Measurements from ENCODE around the gene DHDH.
"Not testable (repeated sequence)": the region's sequence is repeated elsewhere in the genome, so short reads cannot be mapped to it uniquely, and the experiment has no call there.

The DHDH gene

DNA sequence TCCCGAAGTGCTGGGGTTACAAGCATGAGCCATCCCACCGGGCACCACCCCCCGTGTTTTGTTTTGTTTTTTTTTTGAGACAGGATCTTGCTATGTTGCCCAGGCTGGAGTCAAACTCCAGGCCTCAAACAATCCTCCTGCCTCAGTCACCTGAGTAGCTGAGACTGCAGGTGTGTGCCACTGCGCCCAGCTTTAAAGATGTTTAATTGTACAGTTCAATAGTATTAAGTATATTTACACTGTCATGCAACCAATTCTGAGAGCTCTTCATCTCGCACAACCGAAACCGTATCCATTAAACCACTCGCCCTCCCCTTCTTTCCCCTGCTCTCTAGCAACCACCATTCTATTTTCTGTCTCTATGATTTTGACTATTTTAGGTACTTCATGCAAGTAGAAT lies 17.7 kb upstream of the DHDH start:
- no peak for DNase-seq (ENCODE audit: low spot score)

DNA sequence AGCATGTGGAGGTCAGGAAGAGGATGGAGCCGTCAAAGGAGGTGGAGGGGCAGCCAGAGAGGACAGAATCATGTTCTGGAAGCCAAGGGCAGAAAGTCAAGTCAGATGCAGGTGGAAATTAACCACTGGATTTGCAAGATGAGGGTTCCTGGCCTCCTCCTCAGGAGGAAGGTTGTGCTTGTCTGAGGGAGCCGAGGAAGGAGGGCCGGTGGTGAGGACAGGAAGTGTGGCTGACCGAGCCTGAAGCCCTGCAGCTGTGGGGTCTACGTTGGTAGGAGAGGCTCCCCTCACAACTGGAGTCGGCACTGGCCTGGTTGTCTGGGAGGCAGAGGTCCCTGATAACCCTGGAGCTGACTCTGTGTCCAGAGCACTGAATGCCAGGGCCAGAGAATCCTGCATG lies 15.4 kb upstream of the DHDH start:
- DNase-seq (ENCODE audit: low spot score) = no peak

DNA sequence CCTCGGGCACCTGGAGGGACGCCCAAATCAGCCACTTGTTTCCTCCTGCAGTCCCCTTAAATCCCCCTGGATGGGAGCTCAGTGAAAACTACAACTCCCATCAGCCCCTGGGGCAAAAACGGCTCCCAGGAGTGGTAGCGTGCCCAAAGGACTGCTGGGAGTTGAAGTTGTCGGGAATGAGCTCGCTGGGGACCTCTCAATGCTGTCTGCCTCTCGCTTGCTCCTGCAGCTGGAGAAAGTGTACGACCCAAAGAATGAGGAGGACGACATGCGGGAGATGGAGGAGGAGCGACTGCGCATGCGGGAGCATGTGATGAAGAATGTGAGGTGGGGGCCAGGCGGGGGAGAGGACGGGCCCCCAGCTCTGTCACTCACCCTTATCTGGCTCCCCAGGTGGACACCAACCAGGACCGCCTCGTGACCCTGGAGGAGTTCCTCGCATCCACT lies 14.7 kb upstream of the DHDH start:
- no peak for DNase-seq (ENCODE audit: low spot score)

DNA sequence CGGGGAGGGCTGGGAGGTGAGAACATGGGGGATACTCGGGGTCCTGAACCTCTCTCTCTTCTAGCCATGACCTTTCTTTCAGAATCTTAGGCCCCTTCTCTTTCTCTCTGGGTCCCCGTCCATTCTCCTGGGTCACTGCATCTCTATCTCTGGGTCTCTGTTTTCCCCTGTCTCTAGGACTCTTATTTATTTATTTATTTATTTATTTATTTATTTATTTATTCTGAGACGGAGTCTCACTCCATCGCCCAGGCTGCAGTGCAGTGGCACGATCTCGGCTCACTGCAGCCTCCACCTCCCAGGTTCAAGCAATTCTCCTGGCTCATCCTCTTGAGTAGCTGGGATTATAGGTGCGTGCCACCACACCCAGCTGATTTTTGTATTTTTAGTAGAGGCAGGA lies 14.2 kb upstream of the DHDH start:
- not testable (repeated sequence) for DNase-seq (ENCODE audit: low spot score)

DNA sequence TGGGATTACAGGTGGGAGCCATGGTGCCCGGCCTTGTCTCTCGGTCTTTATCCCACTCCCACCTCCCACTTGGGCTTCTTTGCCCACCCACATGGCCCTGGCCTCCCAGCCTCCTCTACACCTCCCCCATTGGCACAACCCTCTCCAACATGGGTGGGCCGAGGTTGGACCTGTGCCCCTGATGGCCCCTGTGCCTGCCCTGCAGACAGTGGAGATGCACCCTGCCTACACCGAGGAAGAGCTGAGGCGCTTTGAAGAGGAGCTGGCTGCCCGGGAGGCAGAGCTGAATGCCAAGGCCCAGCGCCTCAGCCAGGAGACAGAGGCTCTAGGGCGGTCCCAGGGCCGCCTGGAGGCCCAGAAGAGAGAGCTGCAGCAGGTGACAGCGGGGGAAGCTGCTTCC lies 12.6 kb upstream of the DHDH start:
- no peak for DNase-seq (ENCODE audit: low spot score)

DNA sequence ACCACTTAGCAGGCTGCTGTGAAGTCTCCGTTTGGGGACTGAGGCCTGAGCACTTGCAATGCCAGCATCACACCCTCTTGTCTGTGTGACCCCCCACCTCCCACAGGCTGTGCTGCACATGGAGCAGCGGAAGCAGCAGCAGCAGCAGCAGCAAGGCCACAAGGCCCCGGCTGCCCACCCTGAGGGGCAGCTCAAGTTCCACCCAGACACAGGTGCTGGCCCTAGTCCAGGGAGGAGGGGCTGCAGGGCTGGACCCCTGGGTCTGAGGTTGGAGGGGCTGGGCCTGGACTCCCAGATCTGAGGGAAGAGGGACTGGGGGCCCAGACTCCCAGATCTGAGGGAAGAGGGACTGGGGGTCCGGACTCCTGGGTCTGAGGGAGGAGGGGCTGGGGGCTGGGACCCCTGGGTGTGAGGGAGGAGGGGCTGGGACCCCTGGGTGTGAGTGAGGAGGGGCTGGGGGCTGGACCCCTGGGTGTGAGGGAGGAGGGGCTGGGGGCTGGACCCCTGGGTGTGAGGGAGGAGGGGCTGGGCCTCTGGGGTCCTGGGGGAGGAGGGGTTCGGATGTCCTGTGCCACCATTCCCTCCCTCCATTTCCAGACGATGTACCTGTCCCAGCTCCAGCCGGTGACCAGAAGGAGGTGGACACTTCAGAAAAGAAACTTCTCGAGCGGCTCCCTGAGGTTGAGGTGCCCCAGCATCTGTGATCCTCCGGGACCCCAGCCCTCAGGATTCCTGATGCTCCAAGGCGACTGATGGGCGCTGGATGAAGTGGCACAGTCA lies 11.6 kb upstream of the DHDH start:
- DNase-seq (ENCODE audit: low spot score) = no peak

DNA sequence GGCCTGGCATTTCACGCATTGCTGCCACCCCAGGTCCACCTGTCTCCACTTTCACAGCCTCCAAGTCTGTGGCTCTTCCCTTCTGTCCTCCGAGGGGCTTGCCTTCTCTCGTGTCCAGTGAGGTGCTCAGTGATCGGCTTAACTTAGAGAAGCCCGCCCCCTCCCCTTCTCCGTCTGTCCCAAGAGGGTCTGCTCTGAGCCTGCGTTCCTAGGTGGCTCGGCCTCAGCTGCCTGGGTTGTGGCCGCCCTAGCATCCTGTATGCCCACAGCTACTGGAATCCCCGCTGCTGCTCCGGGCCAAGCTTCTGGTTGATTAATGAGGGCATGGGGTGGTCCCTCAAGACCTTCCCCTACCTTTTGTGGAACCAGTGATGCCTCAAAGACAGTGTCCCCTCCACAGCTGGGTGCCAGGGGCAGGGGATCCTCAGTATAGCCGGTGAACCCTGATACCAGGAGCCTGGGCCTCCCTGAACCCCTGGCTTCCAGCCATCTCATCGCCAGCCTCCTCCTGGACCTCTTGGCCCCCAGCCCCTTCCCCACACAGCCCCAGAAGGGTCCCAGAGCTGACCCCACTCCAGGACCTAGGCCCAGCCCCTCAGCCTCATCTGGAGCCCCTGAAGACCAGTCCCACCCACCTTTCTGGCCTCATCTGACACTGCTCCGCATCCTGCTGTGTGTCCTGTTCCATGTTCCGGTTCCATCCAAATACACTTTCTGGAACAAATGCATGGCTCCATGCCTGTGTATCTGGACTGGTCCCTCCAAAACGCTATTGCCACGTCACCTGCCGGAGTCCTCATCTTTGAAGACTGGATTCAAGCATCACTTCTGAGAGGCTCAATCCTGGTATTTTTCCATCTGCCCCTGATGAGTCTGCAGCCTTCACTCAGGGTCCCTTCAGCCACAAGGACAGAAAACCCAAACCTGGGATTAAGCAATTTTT lies 10.7 kb upstream of the DHDH start:
- DNase-seq (ENCODE audit: low spot score) = no peak

DNA sequence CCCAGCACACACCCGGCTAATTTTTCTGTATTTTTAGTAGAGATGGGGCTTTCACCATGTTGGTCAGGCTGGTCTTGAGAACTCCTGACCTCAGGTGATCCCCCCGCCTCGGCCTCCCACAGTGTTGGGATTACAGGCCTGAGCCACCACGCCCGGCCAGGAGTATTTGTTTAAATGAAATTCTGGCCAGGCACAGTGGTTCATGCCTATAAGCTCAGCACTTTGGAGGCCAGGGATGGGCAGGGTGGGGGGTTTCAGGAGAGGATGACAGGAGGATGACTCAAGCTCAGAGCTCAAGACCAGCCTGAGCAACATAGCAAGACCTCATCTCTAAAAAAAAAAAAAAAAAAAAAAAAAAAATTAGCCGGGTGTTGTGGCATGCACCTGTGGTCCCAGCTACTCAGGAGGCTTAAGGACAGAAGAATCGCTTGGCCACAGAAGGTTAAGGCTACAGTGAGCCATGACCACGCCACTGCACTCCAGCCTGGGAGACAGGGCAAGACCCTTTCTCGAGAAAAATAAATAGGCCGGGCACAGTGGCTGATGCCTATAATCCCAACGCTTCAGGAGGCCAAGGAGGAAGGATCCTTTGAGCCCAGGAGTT lies 8.2 kb upstream of the DHDH start:
- DNase-seq (ENCODE audit: low spot score) = no peak

DNA sequence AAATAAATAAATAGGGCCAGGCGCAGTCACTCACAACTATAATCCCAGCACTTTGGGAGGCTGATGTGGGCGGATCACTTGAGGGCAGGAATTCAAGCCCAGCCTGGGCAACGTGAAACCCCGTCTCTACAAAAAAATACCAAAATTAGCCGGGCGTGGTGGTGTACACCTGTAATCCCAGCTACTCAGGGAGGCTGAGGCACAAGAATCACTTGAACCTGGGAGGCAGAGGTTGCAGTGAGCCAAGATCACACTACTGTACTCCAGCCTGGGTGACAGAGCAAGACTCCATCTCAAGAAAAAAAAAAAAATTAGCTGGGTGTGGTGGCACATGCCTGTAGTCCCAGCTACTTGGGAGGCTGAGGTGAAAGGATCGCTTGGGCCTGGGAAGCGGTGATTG lies 7.6 kb upstream of the DHDH start:
- DNase-seq (ENCODE audit: low spot score) = not testable (repeated sequence)

DNA sequence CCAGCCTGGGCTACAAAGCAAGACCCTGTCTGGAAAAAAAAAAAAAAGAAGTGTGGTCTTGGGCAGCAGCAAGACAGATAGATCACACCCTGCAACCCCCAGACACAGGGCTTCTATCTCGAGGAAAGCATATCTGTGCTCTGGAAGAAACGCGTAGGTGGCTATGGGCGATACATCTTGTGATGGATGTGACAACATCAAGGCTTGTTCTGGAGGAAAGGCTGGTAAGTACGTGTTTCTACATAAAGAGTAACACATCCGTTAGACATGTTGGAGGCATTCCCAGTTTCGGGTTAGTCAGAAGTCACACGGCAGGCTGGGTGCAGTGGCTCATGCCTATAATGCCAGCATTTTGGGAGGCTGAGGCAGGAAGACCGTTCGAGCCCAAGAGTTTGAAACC lies 6.6 kb upstream of the DHDH start:
- DNase-seq (ENCODE audit: low spot score) = no peak

DNA sequence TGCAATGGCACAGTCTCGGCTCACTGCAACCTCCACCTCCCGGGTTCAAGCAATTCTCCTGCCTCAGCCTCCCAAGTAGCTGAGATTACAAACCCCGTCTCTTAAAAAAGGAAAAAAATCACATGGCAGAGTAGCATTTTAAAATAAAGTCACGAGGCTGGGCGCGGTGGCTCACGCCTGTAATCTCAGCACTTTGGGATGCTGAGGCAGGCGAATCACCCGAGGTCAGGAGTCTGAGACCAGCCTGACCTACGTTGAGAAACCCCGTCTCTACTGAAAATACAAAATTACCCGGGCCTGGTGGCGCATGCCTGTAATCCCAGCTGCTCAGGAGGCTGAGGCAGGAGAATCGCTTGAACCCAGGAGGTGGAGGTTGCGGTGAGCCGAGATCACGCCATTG lies 5.8 kb upstream of the DHDH start:
- not testable (repeated sequence) for DNase-seq (ENCODE audit: low spot score)

DNA sequence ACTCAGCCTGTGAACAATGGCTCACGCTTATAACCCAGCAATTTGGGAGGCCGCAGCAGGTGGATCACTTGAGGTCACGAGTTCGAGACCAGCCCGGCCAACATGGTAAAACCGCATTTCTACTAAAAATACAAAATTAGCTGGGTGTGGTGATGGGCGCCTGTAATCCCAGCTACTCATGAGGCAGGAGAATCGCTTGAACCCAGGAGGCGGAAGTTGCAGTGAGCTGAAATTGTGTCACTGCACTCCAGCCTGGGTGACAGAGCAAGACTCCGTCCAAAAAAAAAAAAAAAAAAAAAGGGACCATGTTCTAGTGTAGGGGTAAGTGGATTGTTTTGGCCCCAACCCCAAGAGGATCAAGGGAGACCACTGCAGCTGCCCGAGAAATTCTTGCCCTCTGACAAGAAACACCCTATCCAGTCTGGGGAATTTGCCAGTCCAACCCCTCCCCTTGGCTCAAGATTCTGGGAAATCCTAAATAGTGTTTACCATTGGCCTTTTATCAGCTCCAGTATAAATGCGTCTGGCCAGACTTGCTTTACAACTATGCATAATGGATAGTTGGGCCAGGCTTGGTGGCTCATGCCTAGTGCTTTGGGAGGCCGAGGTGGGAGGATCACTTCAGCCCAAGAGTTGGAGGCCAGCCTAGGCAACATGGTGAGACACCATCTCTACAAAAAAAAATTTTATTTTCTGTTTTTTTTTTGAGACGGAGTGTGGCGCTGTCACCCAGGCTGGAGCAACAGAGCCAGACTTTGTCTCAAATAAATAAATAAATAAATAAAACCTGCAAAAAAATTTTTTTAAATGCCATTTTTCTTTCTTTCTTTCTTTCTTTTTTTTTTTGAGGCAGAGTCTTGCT lies 5.1 kb upstream of the DHDH start:
- DNase-seq (ENCODE audit: low spot score) = no peak

DNA sequence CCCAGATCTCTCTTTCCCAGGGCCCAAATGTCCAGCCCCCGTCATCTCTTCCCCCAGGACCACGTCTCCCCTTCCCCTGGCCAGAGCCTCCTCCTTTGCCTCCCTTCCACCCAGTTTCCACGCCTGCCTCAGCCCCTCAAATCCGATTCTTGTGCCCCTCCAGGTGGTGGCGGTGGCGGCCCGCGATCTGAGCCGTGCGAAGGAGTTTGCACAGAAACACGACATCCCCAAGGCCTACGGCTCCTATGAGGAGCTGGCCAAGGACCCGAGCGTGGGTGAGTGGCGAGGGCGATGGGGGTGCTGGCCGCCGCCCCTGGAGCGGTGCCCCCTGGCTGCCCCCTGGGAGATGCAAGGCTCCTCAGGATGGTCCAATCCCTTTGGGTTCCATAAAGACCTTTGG lies 1.3 kb downstream of the DHDH start:
- DNase-seq (ENCODE audit: low spot score) = peak; percentile 18

DNA sequence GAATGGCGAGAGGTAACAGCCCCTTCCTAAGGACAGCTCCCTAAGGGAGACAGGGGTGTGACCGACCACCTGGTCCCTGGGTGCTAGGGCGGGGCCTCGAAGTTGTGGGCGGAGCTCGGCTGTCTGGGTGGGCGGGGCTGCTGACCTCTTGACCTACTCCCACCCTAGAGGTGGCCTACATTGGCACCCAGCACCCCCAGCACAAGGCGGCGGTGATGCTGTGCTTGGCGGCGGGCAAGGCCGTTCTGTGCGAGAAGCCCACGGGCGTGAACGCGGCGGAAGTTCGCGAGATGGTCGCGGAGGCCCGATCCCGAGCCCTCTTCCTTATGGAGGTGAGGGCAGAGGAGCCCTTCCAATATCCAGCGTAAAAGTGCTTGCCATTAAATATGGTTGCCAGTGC lies 2.4 kb downstream of the DHDH start:
- DNase-seq (ENCODE audit: low spot score) = no peak

DNA sequence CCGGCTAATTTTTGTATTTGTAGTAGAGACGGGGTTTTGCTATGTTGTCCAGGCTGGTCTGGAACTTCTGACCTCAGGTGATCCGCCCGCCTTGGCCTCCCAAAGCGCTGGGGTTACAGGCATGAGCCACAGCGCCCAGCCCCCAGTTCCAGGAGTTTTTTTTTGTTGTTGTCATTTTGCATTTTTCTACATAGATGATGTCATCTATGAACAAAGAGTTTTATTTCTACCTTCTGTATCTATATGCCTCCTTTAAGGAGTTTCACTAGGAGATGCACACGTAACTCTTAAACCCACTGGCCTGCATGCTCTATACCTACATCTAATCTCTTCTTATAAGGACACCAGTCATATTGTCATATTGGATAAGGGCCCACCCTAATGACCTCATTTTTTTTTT lies 4.8 kb downstream of the DHDH start:
- DNase-seq (ENCODE audit: low spot score) = no peak

DNA sequence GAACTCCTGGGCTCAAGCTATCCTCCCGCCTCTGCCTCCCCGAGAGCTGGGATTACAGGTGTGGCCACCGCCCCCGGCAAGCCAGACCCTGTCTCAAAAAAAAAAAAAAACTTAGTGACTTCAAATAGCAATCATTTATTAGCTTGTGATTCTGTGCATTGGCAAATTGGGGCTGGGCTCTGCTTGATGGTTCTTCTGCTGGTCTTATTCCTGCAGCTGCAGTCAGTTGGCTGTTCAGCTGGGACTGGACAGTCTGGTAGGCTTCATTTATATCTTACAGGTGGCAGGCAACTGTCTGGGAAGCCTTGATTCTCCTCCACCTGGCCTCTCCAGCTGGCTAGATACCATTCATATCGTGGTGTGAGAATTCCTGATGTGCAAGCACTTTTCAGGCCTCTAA lies 7.4 kb downstream of the DHDH start:
- no peak for DNase-seq (ENCODE audit: low spot score)

DNA sequence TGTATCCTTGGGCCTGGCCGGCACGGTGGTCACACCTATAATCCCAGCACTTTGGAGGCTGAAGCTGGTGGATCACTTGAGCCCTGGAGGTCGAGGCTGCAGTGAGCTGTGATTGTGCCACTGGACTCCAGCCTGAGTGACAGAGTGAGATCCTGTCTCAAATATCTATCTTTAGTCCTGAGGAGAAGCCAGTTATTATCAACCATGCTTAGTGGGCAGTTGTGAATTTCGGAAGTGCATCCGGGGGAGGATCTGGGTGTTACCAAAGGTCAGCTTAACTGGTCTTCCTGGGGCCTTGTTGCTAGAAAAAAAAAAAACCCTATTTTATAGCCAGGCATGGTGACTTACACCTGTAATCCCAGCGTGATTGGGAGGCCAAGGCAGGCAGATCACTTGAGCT lies 9.6 kb downstream of the DHDH start:
- no peak for DNase-seq (ENCODE audit: low spot score)

DNA sequence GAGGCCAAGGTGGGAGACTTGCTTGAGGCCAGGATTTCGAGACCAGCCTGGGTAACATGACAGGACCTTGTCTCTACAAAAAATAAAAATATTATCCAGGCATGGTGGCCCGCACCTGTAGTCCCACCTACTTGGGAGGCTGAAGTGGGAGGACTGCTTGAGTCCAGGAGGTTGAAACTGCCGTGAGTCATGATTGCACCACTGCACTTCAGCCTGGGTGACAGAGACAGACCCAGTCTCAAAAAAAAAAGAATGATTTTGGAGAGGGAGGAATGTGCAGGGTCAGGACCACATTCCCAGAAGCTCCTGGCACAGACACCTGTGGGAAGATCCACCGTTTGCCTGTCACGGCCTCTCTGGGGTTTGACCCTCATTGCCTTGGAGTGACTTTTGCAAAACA lies 11.9 kb downstream of the DHDH start:
- no peak for DNase-seq (ENCODE audit: low spot score)

DNA sequence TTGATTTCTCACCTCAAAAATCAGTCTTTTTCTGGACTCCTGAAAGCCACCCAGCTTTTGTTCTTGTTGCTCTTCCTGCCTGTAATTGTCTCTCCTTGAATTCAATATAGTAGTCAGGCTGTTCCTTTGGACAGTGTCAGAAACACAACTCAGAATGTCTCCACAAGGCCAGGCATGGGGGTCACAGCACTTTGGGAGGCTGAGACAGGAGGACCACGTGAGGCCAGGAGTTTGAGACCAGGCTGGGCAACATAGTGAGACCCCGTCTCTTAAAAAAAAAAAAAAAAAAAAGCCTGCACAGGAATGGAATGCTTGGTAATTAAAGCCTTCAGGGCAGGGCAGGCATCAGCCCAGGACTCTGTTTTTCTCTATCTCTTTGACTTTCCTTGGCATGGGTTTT lies 12.3 kb downstream of the DHDH start:
- no peak for DNase-seq (ENCODE audit: low spot score)

DNA sequence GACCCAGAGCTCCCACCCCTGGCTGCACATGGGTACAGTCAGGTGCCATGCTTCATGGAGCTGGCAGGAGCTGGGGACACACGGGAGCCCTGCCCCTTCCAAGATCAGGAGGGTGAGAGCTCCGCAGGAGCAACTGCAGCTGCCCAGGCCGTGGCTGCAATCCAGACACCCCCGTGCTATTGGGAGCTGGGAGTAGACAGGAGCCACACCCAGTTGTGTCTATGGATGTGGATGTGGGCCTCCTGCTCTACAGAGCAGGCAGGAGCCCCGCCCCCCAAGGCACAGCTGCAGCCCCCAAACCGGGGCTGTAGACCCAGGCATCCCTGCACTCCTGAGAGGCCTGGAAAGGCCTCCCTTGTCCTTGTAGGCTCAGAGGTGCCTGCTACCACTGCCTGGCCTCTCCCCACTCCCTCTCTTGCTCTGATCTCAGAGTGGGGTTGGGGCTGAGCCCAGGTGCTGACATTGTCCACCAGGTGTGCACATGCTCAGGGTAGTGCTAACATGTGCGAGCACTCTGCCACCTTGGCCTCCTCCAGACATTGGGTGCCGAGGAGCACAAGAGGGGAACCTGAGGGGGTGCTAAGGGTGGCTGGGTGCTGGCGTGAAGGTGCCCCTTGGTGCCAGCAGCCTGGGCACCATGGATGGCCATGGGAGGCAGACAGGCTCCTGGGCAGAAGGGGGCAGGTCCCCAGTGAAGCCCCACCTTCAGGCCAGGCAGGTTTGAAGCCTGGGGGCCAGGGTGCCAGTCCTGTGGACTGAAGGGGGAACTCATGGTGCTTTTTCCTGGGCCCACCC lies 13.2 kb downstream of the DHDH start:
- no peak for DNase-seq (ENCODE audit: low spot score)

DNA sequence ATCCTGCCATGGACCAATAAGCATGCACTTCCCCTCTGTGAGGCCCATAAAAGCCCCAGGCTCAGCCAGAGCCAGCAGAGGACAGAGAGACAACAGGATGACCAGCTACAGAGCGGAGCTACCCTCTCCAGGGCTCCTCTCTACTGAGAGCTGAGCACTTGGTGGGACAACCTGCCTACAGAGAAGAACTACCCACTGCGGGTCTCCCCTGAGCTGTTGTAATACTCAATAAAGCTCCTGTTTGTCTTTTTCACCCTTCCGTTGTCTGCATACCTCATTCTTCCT lies 13.7 kb downstream of the DHDH start:
- no peak for DNase-seq (ENCODE audit: low spot score)

Measured in hematopoietic multipotent progenitor cell treated with erythropoietin and hydrocortisone succinate and interleukin-3 and kit ligand, for 17 days (in vitro differentiated cells).